Measurements from ENCODE around the gene PTPRG.

Gene PTPRG

GRCh38 chr3:62226601-62227339 lies 665.4 kb downstream of the PTPRG start:
- H3K9me3 ChIP-seq (ENCODE audit: control insufficient read depth, insufficient read depth, low read depth, low read length), result no peaks in the 10 kb centered on the region
- no peak overlapping the region for H3K27ac ChIP-seq (ENCODE audit: low read depth, low read length)
- H3K4me3 ChIP-seq (ENCODE audit: low read depth, low read length), result no peak overlapping the region
- H3K9ac ChIP-seq (ENCODE audit: low read length), result no peak overlapping the region
- peaks cover 19% of the 10 kb centered on the region for H3K36me3 ChIP-seq (ENCODE audit: control insufficient read depth, insufficient read depth, low read length)
- peaks cover 6% of the 10 kb centered on the region; the same call in 1 of the 2 replicates for H3K4me1 ChIP-seq (ENCODE audit: control insufficient read depth, insufficient read depth, low read length)
- no peaks in the 10 kb centered on the region for H3K27me3 ChIP-seq (ENCODE audit: control insufficient read depth, insufficient read depth, low read length)

GRCh38 chr3:62228467-62228866 lies 667.1 kb downstream of the PTPRG start:
- H3K9ac ChIP-seq (ENCODE audit: low read length), result no peak overlapping the region

GRCh38 chr3:62229211-62229610 lies 667.8 kb downstream of the PTPRG start:
- H3K36me3 ChIP-seq (ENCODE audit: control insufficient read depth, insufficient read depth, low read length), result 0 out of 2 replicates have a peak, but pooled peaks cover 5% of the 10 kb centered on the region
- no peaks in the 10 kb centered on the region for H3K9me3 ChIP-seq (ENCODE audit: control insufficient read depth, insufficient read depth, low read depth, low read length)
- H3K27me3 ChIP-seq (ENCODE audit: control insufficient read depth, insufficient read depth, low read length), result no peaks in the 10 kb centered on the region
- no peak overlapping the region for H3K27ac ChIP-seq (ENCODE audit: low read depth, low read length)
- H3K9ac ChIP-seq (ENCODE audit: low read length), result no peak overlapping the region
- H3K4me3 ChIP-seq (ENCODE audit: low read depth, low read length), result no peak overlapping the region
- peaks cover 6% of the 10 kb centered on the region; the same call in 1 of the 2 replicates for H3K4me1 ChIP-seq (ENCODE audit: control insufficient read depth, insufficient read depth, low read length)

More at GRCh38 chr3:62228467-62228866, 667.1 kb downstream of the PTPRG start:
- no peaks in the 10 kb centered on the region for H3K27me3 ChIP-seq (ENCODE audit: control insufficient read depth, insufficient read depth, low read length)
- H3K36me3 ChIP-seq (ENCODE audit: control insufficient read depth, insufficient read depth, low read length), result 0 out of 2 replicates have a peak, but pooled peaks cover 5% of the 10 kb centered on the region
- H3K27ac ChIP-seq (ENCODE audit: low read depth, low read length), result no peak overlapping the region
- H3K4me3 ChIP-seq (ENCODE audit: low read depth, low read length), result no peak overlapping the region
- H3K9me3 ChIP-seq (ENCODE audit: control insufficient read depth, insufficient read depth, low read depth, low read length), result no peaks in the 10 kb centered on the region
- H3K4me1 ChIP-seq (ENCODE audit: control insufficient read depth, insufficient read depth, low read length), result peaks cover 6% of the 10 kb centered on the region; the same call in 1 of the 2 replicates

GRCh38 chr3:62229908-62230307 lies 668.5 kb downstream of the PTPRG start:
- Histone ChIP-seq H3K9me3 (ENCODE audit: control insufficient read depth, insufficient read depth, low read depth, low read length) (no peaks in the 10 kb centered on the region), H3K4me1 (ENCODE audit: control insufficient read depth, insufficient read depth, low read length) (peaks cover 6% of the 10 kb centered on the region; the same call in 1 of the 2 replicates), H3K27me3 (ENCODE audit: control insufficient read depth, insufficient read depth, low read length) (no peaks in the 10 kb centered on the region), H3K36me3 (ENCODE audit: control insufficient read depth, insufficient read depth, low read length) (0 out of 2 replicates have a peak, but pooled peaks cover 5% of the 10 kb centered on the region), H3K9ac (ENCODE audit: low read length) (no peak overlapping the region), H3K4me3 (ENCODE audit: low read depth, low read length) (no peak overlapping the region), H3K27ac (ENCODE audit: low read depth, low read length) (no peak overlapping the region)

- no peak overlapping the region for H3K4me3 ChIP-seq (ENCODE audit: low read depth, low read length)
Measured at GRCh38 chr3:62233065-62233464, 671.7 kb downstream of the PTPRG start.

GRCh38 chr3:62236016-62236415 lies 674.6 kb downstream of the PTPRG start:
- H3K27ac ChIP-seq (ENCODE audit: low read depth, low read length), result no peak overlapping the region
- peaks cover 5% of the 10 kb centered on the region; the same call in 1 of the 2 replicates for H3K4me1 ChIP-seq (ENCODE audit: control insufficient read depth, insufficient read depth, low read length)
- H3K9ac ChIP-seq (ENCODE audit: low read length), result no peak overlapping the region
- no peak overlapping the region for H3K4me3 ChIP-seq (ENCODE audit: low read depth, low read length)
- no peaks in the 10 kb centered on the region for H3K27me3 ChIP-seq (ENCODE audit: control insufficient read depth, insufficient read depth, low read length)
- no peaks in the 10 kb centered on the region for H3K36me3 ChIP-seq (ENCODE audit: control insufficient read depth, insufficient read depth, low read length)
- H3K9me3 ChIP-seq (ENCODE audit: control insufficient read depth, insufficient read depth, low read depth, low read length), result no peaks in the 10 kb centered on the region

More at GRCh38 chr3:62233065-62233464, 671.7 kb downstream of the PTPRG start:
- H3K9me3 ChIP-seq (ENCODE audit: control insufficient read depth, insufficient read depth, low read depth, low read length), result no peaks in the 10 kb centered on the region
- H3K4me1 ChIP-seq (ENCODE audit: control insufficient read depth, insufficient read depth, low read length), result peaks cover 6% of the 10 kb centered on the region; the same call in 1 of the 2 replicates
- H3K27ac ChIP-seq (ENCODE audit: low read depth, low read length), result no peak overlapping the region
- no peak overlapping the region for H3K9ac ChIP-seq (ENCODE audit: low read length)
- H3K36me3 ChIP-seq (ENCODE audit: control insufficient read depth, insufficient read depth, low read length), result no peaks in the 10 kb centered on the region
- no peaks in the 10 kb centered on the region for H3K27me3 ChIP-seq (ENCODE audit: control insufficient read depth, insufficient read depth, low read length)

GRCh38 chr3:62237286-62237948 lies 676.0 kb downstream of the PTPRG start:
- Histone ChIP-seq H3K4me1 (ENCODE audit: control insufficient read depth, insufficient read depth, low read length) (peaks cover 13% of the 10 kb centered on the region), H3K27ac (ENCODE audit: low read depth, low read length) (no peak overlapping the region), H3K36me3 (ENCODE audit: control insufficient read depth, insufficient read depth, low read length) (no peaks in the 10 kb centered on the region)

GRCh38 chr3:62238003-62238402 lies 676.6 kb downstream of the PTPRG start:
- Histone ChIP-seq H3K4me3 (ENCODE audit: low read depth, low read length) (no peak overlapping the region), H3K4me1 (ENCODE audit: control insufficient read depth, insufficient read depth, low read length) (peaks cover 19% of the 10 kb centered on the region), H3K9me3 (ENCODE audit: control insufficient read depth, insufficient read depth, low read depth, low read length) (no peaks in the 10 kb centered on the region), H3K27ac (ENCODE audit: low read depth, low read length) (no peak overlapping the region), H3K36me3 (ENCODE audit: control insufficient read depth, insufficient read depth, low read length) (no peaks in the 10 kb centered on the region), H3K9ac (ENCODE audit: low read length) (no peak overlapping the region), H3K27me3 (ENCODE audit: control insufficient read depth, insufficient read depth, low read length) (no peaks in the 10 kb centered on the region)

More at GRCh38 chr3:62237286-62237948, 676.0 kb downstream of the PTPRG start:
- no peak overlapping the region for H3K4me3 ChIP-seq (ENCODE audit: low read depth, low read length)
- H3K9me3 ChIP-seq (ENCODE audit: control insufficient read depth, insufficient read depth, low read depth, low read length), result no peaks in the 10 kb centered on the region
- no peaks in the 10 kb centered on the region for H3K27me3 ChIP-seq (ENCODE audit: control insufficient read depth, insufficient read depth, low read length)
- no peak overlapping the region for H3K9ac ChIP-seq (ENCODE audit: low read length)

GRCh38 chr3:62238431-62238830 lies 677.1 kb downstream of the PTPRG start:
- Histone ChIP-seq H3K4me3 (ENCODE audit: low read depth, low read length) (no peak overlapping the region), H3K4me1 (ENCODE audit: control insufficient read depth, insufficient read depth, low read length) (peaks cover 23% of the 10 kb centered on the region), H3K9ac (ENCODE audit: low read length) (no peak overlapping the region), H3K27me3 (ENCODE audit: control insufficient read depth, insufficient read depth, low read length) (no peaks in the 10 kb centered on the region), H3K36me3 (ENCODE audit: control insufficient read depth, insufficient read depth, low read length) (peaks cover 2% of the 10 kb centered on the region; the same call in 1 of the 2 replicates), H3K27ac (ENCODE audit: low read depth, low read length) (no peak overlapping the region), H3K9me3 (ENCODE audit: control insufficient read depth, insufficient read depth, low read depth, low read length) (no peaks in the 10 kb centered on the region)

GRCh38 chr3:62241279-62241678 lies 679.9 kb downstream of the PTPRG start:
- Histone ChIP-seq H3K9me3 (ENCODE audit: control insufficient read depth, insufficient read depth, low read depth, low read length) (no peaks in the 10 kb centered on the region), H3K4me3 (ENCODE audit: low read depth, low read length) (no peak overlapping the region), H3K36me3 (ENCODE audit: control insufficient read depth, insufficient read depth, low read length) (peaks cover 6% of the 10 kb centered on the region; the same call in 1 of the 2 replicates), H3K27me3 (ENCODE audit: control insufficient read depth, insufficient read depth, low read length) (no peaks in the 10 kb centered on the region), H3K4me1 (ENCODE audit: control insufficient read depth, insufficient read depth, low read length) (peaks cover 37% of the 10 kb centered on the region), H3K9ac (ENCODE audit: low read length) (no peak overlapping the region), H3K27ac (ENCODE audit: low read depth, low read length) (no peak overlapping the region)

All from HUES6 (cell line).